Neural cell (in vitro differentiated cells): ENCODE measurements around the gene GABRG3.

ENCODE experiments used
- EZH2 ChIP-seq: fragments of 200-600, 300-800 bp; shearing (Covaris generic), sonication (generic); IDR thresholded peaks from 2 replicates; pipeline ENCODE4 v1.6.1; 2014; ENCODE audit warnings: antibody characterized with exemption, low read length, borderline replicate concordance, mild to moderate bottlenecking; ENCODE audit not compliant: insufficient read depth, poor library complexity, severe bottlenecking
- TF ChIP-seq, protein P1 (sequence below): IDR thresholded peaks from 2 replicates; pipeline ENCODE4 v1.6.1; 2012; ENCODE audit warnings: borderline replicate concordance
- TF ChIP-seq, protein P2 (sequence below): fragments of 450-650 bp; IDR thresholded peaks from 2 replicates; pipeline ENCODE4 v1.5.1; 2014; ENCODE audit warnings: antibody characterized with exemption, mild to moderate bottlenecking, moderate library complexity; ENCODE audit not compliant: poor library complexity, severe bottlenecking

DNA sequence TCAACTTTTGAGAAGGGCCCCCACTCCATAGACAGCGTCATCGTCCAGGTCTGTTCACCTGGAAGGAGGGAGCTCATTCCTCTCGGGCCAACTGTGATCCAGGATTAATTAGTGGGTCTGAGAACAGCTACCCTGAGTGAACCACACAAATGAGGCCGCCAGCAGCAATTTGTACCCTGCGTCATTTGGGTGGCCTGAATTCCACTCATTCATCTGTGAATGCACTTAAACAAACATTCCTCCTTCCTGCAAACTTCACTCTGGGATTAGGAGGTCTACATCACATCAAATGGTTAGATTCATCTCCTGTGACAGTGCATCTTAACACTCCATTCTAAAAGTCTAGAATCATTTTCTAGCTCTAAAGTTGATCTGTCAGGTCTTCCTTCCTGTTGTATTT is 201.8 kb downstream of the GABRG3 start:
- TF ChIP-seq, protein P1, sequence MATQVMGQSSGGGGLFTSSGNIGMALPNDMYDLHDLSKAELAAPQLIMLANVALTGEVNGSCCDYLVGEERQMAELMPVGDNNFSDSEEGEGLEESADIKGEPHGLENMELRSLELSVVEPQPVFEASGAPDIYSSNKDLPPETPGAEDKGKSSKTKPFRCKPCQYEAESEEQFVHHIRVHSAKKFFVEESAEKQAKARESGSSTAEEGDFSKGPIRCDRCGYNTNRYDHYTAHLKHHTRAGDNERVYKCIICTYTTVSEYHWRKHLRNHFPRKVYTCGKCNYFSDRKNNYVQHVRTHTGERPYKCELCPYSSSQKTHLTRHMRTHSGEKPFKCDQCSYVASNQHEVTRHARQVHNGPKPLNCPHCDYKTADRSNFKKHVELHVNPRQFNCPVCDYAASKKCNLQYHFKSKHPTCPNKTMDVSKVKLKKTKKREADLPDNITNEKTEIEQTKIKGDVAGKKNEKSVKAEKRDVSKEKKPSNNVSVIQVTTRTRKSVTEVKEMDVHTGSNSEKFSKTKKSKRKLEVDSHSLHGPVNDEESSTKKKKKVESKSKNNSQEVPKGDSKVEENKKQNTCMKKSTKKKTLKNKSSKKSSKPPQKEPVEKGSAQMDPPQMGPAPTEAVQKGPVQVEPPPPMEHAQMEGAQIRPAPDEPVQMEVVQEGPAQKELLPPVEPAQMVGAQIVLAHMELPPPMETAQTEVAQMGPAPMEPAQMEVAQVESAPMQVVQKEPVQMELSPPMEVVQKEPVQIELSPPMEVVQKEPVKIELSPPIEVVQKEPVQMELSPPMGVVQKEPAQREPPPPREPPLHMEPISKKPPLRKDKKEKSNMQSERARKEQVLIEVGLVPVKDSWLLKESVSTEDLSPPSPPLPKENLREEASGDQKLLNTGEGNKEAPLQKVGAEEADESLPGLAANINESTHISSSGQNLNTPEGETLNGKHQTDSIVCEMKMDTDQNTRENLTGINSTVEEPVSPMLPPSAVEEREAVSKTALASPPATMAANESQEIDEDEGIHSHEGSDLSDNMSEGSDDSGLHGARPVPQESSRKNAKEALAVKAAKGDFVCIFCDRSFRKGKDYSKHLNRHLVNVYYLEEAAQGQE = no peak
- TF ChIP-seq EZH2 = no peak
- TF ChIP-seq, protein P2, sequence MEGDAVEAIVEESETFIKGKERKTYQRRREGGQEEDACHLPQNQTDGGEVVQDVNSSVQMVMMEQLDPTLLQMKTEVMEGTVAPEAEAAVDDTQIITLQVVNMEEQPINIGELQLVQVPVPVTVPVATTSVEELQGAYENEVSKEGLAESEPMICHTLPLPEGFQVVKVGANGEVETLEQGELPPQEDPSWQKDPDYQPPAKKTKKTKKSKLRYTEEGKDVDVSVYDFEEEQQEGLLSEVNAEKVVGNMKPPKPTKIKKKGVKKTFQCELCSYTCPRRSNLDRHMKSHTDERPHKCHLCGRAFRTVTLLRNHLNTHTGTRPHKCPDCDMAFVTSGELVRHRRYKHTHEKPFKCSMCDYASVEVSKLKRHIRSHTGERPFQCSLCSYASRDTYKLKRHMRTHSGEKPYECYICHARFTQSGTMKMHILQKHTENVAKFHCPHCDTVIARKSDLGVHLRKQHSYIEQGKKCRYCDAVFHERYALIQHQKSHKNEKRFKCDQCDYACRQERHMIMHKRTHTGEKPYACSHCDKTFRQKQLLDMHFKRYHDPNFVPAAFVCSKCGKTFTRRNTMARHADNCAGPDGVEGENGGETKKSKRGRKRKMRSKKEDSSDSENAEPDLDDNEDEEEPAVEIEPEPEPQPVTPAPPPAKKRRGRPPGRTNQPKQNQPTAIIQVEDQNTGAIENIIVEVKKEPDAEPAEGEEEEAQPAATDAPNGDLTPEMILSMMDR = no peak
